K562 (cell line): ENCODE measurements around the gene TMEM203. TPM values are rescaled to one million over a fixed set of nuclear protein-coding genes. Genes with fewer than 3 reads are reported as not detected.

Experiments used
- BMI1 ChIP-seq: fragments of 150-350 bp; IDR thresholded peaks from 2 replicates; pipeline ENCODE4 v1.6.1; 2014; ENCODE audit warnings: low read length
- CC2D1A ChIP-seq: fragments of 450-650 bp; IDR thresholded peaks from 2 replicates; pipeline ENCODE4 v1.6.1; 2017; ENCODE audit warnings: mild to moderate bottlenecking
- CEBPZ ChIP-seq: fragments of 150-350 bp; IDR thresholded peaks from 2 replicates; pipeline ENCODE4 v1.6.1; 2014; ENCODE audit warnings: low read depth, mild to moderate bottlenecking, low read length, borderline replicate concordance
- CHD7 ChIP-seq: fragments of 200-600 bp; sonication (generic); IDR thresholded peaks from one replicate; pipeline ENCODE4 v1.6.1; 2012; ENCODE audit warnings: mild to moderate bottlenecking, low read depth, low read length, inconsistent platforms
- EP400 ChIP-seq: fragments of 450-650 bp; IDR thresholded peaks from 2 replicates; pipeline ENCODE4 v1.6.1; 2017; ENCODE audit warnings: antibody characterized with exemption, mild to moderate bottlenecking, moderate library complexity
- FOXA1 ChIP-seq: fragments of 450-650 bp; IDR thresholded peaks from 2 replicates; pipeline ENCODE4 v1.6.1; 2016; ENCODE audit warnings: mild to moderate bottlenecking, borderline replicate concordance
- HNRNPUL1 ChIP-seq: fragments of 200-400 bp; formaldehyde crosslinking; IDR thresholded peaks from 2 replicates; pipeline ENCODE4 v1.6.1; 2017; ENCODE audit warnings: low read length
- USF2 ChIP-seq: sonication (generic); formaldehyde crosslinking; IDR thresholded peaks from 2 replicates; pipeline ENCODE4 v1.5.0; 2020; ENCODE audit warnings: missing genetic modification reagents
- ZBTB34 ChIP-seq: fragments of 250-450 bp; sonication (Bioruptor Pico); IDR thresholded peaks from 2 replicates; pipeline ENCODE4 v1.8.0; 2021; ENCODE audit warnings: mild to moderate bottlenecking, moderate library complexity
- ZNF175 ChIP-seq: fragments of 200-800 bp; sonication (Bioruptor generic); IDR thresholded peaks from 2 replicates; pipeline ENCODE4 v1.6.1; 2016; ENCODE audit warnings: low read depth, mild to moderate bottlenecking, missing genetic modification characterization, missing compliant biosample characterization
- ZNF644 ChIP-seq: fragments of 200-800 bp; sonication (Bioruptor generic); IDR thresholded peaks from 2 replicates; pipeline ENCODE4 v1.6.1; 2016; ENCODE audit warnings: low read depth, missing genetic modification characterization, missing compliant biosample characterization
- polyA plus RNA-seq, 8 experiments: library from polyadenylated mRNA; depleted of rRNA in 4 of 8; stranded (reverse) in 5 of 8; unstranded in 3 of 8; fragments of >200 nt; fragmentation: Nextera tagmentation in 2 of 8; fragmentation: Illumina TruSeq in 1 of 8; extraction: Ambion mirVana in 2 of 8; extraction: Trizol in 1 of 8; gene quantifications; 2 replicates each; pipeline versions ENCODE4 v1.2.1 to v1.2.3, GENCODE V29; 2011 to 2014; ENCODE audit warnings: inconsistent platforms in 1 of 8, missing spikeins in 1 of 8
- total RNA-seq, 7 experiments: library from RNA; depleted of rRNA in 6 of 7; stranded (reverse); fragments of >200 nt in 6 of 7; fragmentation: Illumina TruSeq in 2 of 7; extraction: Trizol in 2 of 7; gene quantifications; 2 replicates each; pipeline versions ENCODE4 v1.2.1 to v1.2.3, GENCODE V29; 2011 to 2021; ENCODE audit warnings: low replicate concordance in 1 of 7

The TMEM203 gene
- total and polyA plus RNA-seq, 9 of the 15 experiments (the other 6 are each of a cell fraction or from before 2014, with no cell fraction given) = 8.8 to 59.5 (median 37.6) TPM

- TF ChIP-seq CHD7 (no peak), USF2 (peak; percentile 70), EP400 (no peak), HNRNPUL1 (no peak), BMI1 (no peak), ZNF644 (no peak), FOXA1 (no peak), ZNF175 (no peak), ZBTB34 (CRISPR knock-in tag) (no peak; the same call in 1 of the 2 replicates), CC2D1A (no peak), CEBPZ (no peak)
Measured at GRCh38 chr9:137240318-137240840, 34.9 kb upstream of the TMEM203 start (continued).
